ENCODE results near the gene STAMBP. TPM values are rescaled to one million over a fixed set of nuclear protein-coding genes. Genes with fewer than 3 reads are reported as not detected.
"Not testable (repeated sequence)": the region's sequence is repeated elsewhere in the genome, so short reads cannot be mapped to it uniquely, and the experiment has no call there.

Gene STAMBP
- total RNA-seq, 1 donor = 8.8 TPM

DNA sequence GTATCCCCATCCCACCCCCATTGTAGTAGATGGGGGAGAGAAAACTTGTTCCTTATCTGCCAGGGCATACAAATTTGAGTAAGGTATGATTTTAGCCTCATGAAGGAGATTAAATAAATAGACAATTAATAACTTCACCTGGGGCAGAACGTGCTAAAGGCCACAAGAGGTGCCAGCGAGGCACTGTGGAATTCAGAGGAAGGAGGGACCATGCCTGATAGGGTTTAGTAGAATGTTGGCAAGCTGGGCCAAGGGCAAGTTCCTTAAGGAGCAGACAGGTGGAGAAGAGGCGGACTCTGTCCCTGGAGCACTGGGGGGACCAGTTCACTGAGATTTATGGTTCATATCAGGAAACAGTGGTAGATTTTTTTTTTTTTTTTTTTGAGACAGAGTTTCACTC lies 22.5 kb downstream of the STAMBP start:
- H3K9me3 ChIP-seq (ENCODE audit: low read depth, low read length) = no peaks in the 10 kb centered on the region
- no peaks in the 10 kb centered on the region for H3K4me1 ChIP-seq (ENCODE audit: insufficient read depth, low read length)
- no peaks in the 10 kb centered on the region for H3K27me3 ChIP-seq (ENCODE audit: insufficient read depth, low read length)
- no peak overlapping the region for H3K4me3 ChIP-seq (ENCODE audit: low read length)

DNA sequence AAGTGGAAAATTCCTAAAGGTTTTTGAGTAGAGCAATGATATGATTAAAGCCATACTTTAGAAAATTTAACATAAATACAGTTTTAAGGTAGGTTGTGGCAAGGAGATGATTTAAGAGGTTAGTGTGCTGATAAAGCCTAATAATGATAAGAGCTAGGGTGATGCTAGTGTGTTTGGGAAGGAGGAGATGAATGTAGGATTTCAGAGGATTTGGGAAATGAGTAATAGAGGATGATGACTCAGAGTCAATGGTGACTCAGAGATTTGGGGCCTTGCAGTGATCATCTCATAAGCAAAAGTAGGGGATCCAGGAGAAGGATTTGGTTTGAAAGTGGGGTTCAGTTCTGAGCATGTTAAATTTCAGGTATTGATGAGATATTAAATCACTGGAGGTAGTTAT lies 23.3 kb downstream of the STAMBP start:
- Histone ChIP-seq H3K4me3 (ENCODE audit: low read length) (no peak overlapping the region), H3K9me3 (ENCODE audit: low read depth, low read length) (no peaks in the 10 kb centered on the region), H3K4me1 (ENCODE audit: insufficient read depth, low read length) (no peaks in the 10 kb centered on the region), H3K27me3 (ENCODE audit: insufficient read depth, low read length) (no peaks in the 10 kb centered on the region)

DNA sequence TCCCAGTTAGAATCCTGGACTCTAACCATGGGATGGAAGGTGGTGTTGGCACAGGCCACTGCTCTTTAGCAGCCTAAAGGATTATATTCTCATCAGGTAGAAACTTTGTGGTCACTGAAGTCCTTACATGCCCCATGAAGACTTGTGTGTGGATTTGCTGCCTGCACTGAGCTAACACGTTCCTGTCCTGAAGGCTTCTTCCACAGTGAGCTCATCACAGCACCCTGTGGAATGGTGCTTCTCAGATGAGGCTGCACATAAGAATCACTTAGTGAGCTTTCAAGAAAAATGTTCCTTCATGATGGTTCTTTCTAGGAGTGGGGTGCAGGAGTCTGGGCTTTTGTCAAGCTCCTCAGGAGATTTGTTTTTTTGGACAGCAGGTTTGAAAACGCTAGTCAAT lies 26.8 kb downstream of the STAMBP start:
- H3K9me3 ChIP-seq (ENCODE audit: low read depth, low read length) = no peaks in the 10 kb centered on the region
- H3K4me3 ChIP-seq (ENCODE audit: low read length) = no peak overlapping the region
- H3K27me3 ChIP-seq (ENCODE audit: insufficient read depth, low read length) = no peaks in the 10 kb centered on the region
- H3K4me1 ChIP-seq (ENCODE audit: insufficient read depth, low read length) = no peaks in the 10 kb centered on the region

DNA sequence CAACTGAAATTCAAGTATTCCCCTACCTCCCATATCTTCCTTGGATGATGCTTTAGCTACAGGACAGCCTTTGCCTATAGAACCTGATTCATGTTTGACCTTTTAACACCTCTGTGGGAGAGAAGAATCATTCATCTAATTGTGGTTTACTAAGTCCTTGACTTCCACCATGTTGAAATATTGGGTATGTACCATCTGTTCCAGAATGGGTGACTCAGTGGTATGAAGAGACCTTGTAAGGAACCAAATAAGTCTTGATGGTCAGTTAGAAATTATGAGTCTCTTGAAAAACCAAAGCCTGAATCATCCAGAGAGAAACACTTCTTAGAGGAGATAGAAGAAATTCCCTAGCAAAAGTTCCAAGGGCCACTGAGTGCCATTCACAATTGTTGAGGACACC lies 27.5 kb downstream of the STAMBP start:
- no peaks in the 10 kb centered on the region for H3K27me3 ChIP-seq (ENCODE audit: insufficient read depth, low read length)
- H3K4me1 ChIP-seq (ENCODE audit: insufficient read depth, low read length) = no peaks in the 10 kb centered on the region
- H3K9me3 ChIP-seq (ENCODE audit: low read depth, low read length) = no peaks in the 10 kb centered on the region

DNA sequence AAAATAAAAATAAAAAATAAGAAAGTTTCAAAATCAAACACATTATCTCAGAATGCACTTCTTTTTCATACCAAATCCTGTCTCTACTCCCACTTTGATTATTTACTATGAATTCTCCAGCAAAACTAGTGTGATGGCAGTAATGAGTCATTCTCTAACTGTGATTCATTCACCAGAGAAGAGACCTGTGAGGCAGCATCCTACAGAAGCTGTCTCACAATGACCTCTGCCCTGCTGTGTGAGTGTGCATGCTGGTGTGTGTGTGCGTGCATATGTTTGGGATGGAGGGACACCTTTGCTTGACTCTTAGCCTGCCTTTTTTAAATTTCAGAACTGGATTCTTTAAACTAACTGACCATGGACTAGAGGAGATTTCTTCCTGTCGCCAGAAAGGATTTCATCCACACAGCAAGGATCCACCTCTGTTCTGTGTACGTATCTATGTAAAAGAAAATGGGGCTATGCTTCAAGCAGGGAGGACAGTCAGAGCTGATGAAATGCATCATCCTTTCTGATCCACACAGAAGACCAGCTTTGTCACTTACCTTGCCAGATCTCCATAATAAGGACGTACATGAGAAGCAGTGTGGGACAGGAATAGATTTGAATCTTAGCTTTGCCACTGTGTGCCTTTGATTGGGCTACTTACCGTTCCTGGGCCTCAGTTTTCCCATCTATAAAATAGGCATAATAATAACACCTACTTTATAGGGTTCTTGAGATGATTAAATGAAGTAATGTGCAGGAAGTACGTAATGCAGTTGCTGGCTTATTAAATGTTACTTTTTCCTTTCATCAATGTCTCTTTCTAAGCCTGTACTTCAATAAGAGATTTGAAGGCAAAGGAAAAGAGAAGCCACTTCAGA lies 31.2 kb downstream of the STAMBP start:
- no peaks in the 10 kb centered on the region for H3K27me3 ChIP-seq (ENCODE audit: insufficient read depth, low read length)
- H3K4me3 ChIP-seq (ENCODE audit: low read length) = no peak overlapping the region
- no peaks in the 10 kb centered on the region for H3K4me1 ChIP-seq (ENCODE audit: insufficient read depth, low read length)
- H3K9me3 ChIP-seq (ENCODE audit: low read depth, low read length) = no peaks in the 10 kb centered on the region

More for the DNA sequence above, 27.5 kb downstream of the STAMBP start:
- H3K4me3 ChIP-seq (ENCODE audit: low read length) = no peak overlapping the region

DNA sequence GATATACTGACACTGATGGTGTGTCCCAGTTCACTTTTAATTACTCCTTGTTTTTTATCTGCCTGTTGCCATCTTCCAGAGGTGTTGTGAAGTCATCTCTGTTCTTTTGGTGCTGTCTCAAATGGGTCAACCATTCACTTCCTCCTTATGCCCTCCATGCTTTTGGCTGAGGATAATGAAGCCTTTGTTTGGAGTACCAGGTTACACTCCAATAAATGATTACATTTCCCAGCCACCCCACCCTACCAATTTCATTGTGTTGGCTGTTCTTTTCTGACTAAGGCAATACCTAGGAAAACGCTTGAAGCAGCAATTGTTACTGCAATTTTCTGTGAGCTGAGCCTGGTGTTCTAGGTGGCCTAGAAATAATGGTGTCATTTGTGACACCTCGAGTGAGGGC lies 34.2 kb downstream of the STAMBP start:
- H3K9me3 ChIP-seq (ENCODE audit: low read depth, low read length) = no peaks in the 10 kb centered on the region
- H3K27me3 ChIP-seq (ENCODE audit: insufficient read depth, low read length) = no peaks in the 10 kb centered on the region
- H3K4me3 ChIP-seq (ENCODE audit: low read length) = no peak overlapping the region
- H3K4me1 ChIP-seq (ENCODE audit: insufficient read depth, low read length) = no peaks in the 10 kb centered on the region

DNA sequence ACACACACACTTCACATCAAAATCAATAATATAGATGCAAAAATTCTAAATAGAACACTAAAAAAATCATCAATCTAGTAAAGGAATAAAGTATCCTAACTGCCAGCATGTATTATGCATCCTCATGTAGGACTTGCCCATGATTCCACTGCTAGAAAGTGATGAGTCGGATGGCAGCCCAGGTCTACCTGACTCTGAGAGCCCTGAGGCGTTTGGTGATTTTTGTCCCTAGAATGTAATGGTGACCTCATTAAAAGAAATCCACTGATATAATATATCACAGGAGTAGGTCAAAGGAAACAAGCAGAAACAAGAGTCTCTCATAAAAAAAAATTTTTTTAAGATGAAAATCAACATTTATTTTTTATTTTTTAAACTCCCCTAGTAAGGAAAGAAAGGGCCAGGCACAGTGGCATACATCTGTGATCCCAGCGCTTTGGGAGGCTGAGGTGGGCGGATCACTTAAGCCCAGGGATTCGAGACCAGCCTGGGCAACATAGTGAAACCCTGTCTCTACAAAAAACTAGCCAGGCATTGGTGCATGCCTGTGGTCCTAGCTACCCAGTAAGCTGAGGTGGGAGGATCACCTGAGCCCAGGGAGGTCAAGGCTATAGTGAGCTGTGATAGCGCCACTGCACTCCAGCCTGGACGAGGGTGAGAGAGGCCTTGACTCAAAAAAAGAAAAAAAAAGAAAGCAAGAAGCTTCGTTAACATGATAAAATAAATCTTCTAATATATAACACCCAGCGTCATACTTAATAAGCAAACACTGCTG lies 39.6 kb downstream of the STAMBP start:
- no peaks in the 10 kb centered on the region for H3K9me3 ChIP-seq (ENCODE audit: low read depth, low read length)

DNA sequence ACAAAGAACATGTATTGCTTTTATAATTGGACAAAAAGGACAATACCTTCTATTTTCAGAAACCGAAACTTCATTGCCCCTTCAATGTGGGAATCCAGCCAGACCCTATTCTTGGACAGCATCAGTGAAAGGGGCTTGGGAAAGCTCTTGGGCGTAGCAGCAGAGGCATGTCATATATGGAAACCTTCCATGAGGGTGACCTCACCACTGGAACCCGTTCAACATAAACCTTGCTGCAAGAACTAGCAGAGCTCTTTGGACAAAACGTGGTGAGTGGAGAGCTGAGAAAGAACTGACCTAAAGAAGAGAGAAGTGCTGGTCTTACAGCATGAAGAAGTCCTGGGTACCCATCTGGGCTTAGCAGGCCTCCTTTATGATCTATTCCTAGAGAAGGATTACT lies 41.3 kb downstream of the STAMBP start:
- no peaks in the 10 kb centered on the region for H3K9me3 ChIP-seq (ENCODE audit: low read depth, low read length)
- no peaks in the 10 kb centered on the region for H3K27me3 ChIP-seq (ENCODE audit: insufficient read depth, low read length)
- H3K4me1 ChIP-seq (ENCODE audit: insufficient read depth, low read length) = no peaks in the 10 kb centered on the region
- no peak overlapping the region for H3K4me3 ChIP-seq (ENCODE audit: low read length)

More for the DNA sequence above, 39.6 kb downstream of the STAMBP start:
- Histone ChIP-seq H3K27me3 (ENCODE audit: insufficient read depth, low read length) (no peaks in the 10 kb centered on the region), H3K4me1 (ENCODE audit: insufficient read depth, low read length) (no peaks in the 10 kb centered on the region), H3K4me3 (ENCODE audit: low read length) (no peak overlapping the region)

DNA sequence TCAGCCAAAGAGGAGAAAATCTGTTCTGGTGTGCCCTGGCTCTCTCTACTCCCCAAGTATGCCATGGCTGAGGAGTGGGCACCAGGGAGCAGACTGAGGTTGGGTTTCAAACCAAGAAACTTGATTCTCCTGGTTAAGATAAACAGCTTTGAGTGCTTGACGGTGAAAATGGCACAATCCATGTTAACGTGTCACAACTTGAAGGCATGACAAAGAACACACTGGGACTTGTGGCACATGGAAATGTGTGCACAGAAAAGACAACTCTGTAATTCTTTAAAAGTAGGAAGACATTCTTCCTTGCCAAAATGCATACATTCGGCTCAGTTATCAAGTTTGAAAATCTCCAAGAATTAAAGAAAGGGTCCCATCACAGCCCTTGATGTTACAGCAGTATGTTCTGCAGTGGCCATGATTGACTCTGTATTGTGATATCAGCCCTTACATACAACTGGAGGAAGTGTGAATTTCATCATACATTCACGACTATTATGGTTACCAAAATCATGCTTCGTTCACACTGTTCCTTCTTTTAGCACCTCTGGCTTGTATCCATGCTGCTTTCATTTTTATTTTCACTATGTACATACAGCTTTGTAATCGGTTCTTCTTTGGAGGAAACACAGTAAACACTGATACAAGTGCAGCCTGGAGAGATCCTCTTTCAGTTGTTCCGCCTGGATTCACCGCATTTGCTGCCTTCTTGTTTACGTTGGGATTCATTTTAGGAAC lies 48.5 kb downstream of the STAMBP start:
- Histone ChIP-seq H3K4me3 (ENCODE audit: low read length) (no peak overlapping the region), H3K9me3 (ENCODE audit: low read depth, low read length) (no peaks in the 10 kb centered on the region), H3K4me1 (ENCODE audit: insufficient read depth, low read length) (peaks cover 12% of the 10 kb centered on the region), H3K27me3 (ENCODE audit: insufficient read depth, low read length) (no peaks in the 10 kb centered on the region)

- not testable (repeated sequence) for H3K4me3 ChIP-seq (ENCODE audit: low read length); H3K27me3 ChIP-seq (ENCODE audit: insufficient read depth, low read length); H3K9me3 ChIP-seq (ENCODE audit: low read depth, low read length)
- peaks cover 12% of the 10 kb centered on the region for H3K4me1 ChIP-seq (ENCODE audit: insufficient read depth, low read length)
Measured at GRCh38 chr2:73877984-73878383, 49.2 kb downstream of the STAMBP start.

GRCh38 chr2:73885406-73885805 lies 56.6 kb downstream of the STAMBP start:
- H3K4me1 ChIP-seq (ENCODE audit: insufficient read depth, low read length) = no peaks in the 10 kb centered on the region
- H3K9me3 ChIP-seq (ENCODE audit: low read depth, low read length) = no peaks in the 10 kb centered on the region
- H3K27me3 ChIP-seq (ENCODE audit: insufficient read depth, low read length) = no peaks in the 10 kb centered on the region
- no peak overlapping the region for H3K4me3 ChIP-seq (ENCODE audit: low read length)

- no peak overlapping the region for H3K4me3 ChIP-seq (ENCODE audit: low read length)
- H3K27me3 ChIP-seq (ENCODE audit: insufficient read depth, low read length) = no peaks in the 10 kb centered on the region
- no peaks in the 10 kb centered on the region for H3K9me3 ChIP-seq (ENCODE audit: low read depth, low read length)
- no peaks in the 10 kb centered on the region for H3K4me1 ChIP-seq (ENCODE audit: insufficient read depth, low read length)
Measured at GRCh38 chr2:73886357-73886756, 57.6 kb downstream of the STAMBP start.

DNA sequence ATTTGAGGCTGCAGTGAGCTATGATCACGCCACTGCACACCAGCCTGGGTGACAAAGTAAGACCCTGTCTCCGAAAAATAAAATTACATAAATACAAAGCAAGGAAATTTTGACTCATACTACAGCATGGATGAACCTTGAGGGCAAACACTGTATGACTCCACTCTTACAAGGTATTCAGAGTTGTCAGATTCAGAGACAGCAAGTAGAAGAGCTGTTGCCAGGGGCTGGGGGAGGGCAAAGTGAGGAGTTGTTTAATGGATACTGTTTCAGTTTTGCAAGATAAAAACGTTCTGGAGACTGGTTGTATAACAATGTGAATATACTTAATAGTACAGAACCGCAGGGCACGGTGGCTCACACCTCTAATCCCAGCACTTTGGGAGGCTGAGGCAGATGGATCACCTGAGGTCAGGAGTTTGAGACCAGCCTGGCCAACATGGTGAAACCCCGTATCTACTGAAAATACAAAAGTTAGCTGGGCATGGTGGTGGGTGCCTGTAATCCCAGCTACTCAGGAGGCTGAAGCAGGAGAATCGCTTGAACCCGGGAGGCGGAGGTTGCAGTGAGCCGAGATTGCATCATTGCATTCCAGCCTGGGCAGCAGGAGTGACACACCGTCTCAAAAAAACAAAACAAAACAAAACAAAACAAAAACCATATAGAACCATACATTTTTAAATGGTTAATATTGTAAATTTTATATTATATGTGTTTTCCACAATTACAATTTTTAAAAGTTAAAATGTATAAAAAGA lies 59.0 kb downstream of the STAMBP start:
- H3K27me3 ChIP-seq (ENCODE audit: insufficient read depth, low read length); H3K4me1 ChIP-seq (ENCODE audit: insufficient read depth, low read length); H3K9me3 ChIP-seq (ENCODE audit: low read depth, low read length); H3K4me3 ChIP-seq (ENCODE audit: low read length): not testable (repeated sequence)

DNA sequence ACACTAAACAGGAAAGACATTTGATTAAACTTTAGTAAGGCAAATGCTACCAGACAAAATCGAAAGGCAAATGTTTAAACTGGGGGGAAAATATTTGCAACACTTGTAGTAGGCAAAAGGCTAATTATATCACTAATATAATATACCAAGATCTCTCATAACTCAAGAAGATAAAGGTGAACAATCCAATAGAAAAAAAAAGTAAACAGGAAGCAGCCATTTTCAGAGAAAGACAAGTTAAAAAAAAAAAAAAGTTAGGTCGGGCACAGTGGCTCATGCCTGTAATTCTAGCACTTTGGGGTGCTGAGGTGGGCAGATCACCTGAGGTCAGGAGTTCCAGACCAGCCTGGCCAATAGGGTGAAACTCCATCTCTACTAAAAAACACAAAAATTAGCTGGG lies 59.6 kb downstream of the STAMBP start:
- H3K4me3 ChIP-seq (ENCODE audit: low read length) = no peak overlapping the region

More for the DNA sequence above, 59.6 kb downstream of the STAMBP start:
- H3K9me3 ChIP-seq (ENCODE audit: low read depth, low read length) = no peaks in the 10 kb centered on the region
- no peaks in the 10 kb centered on the region for H3K27me3 ChIP-seq (ENCODE audit: insufficient read depth, low read length)
- H3K4me1 ChIP-seq (ENCODE audit: insufficient read depth, low read length) = no peaks in the 10 kb centered on the region
